IMR-90 (cell line): Measurements from ENCODE around the gene TSHZ1. TPM values are rescaled to one million over a fixed set of nuclear protein-coding genes. Genes with fewer than 3 reads are reported as not detected.

Experiments
- ATAC-seq: fragments of 200-7000 bp; cut with Tn5 transposase; 2 replicates; pipeline ENCODE4 v1.9.1; 2020; ENCODE audit warnings: low read depth, mild to moderate bottlenecking, moderate library complexity
- BruUV-seq: library from RNA; stranded (reverse); fragments of 400-500 nt; replicated peaks from 2 replicates; lab custom pipeline; 2021; lab: Mats Ljungman, UMichigan
- CTCF ChIA-PET: fragments of 300-600 bp; formaldehyde crosslinking; extraction: SDS; loops from one replicate; lab custom pipeline; 2021; ENCODE audit warnings: antibody characterized with exemption; lab: Yijun Ruan, JAX
- POLR2A ChIA-PET: fragments of 300-600 bp; sonication (Branson Sonifier 250); formaldehyde crosslinking; loops from one replicate; lab custom pipeline; 2022; ENCODE audit warnings: antibody characterized with exemption; ENCODE audit not compliant: unreplicated experiment; lab: Charles Lee
- DNase-seq: peaks from one replicate; pipeline ENCODE4 v3.0.0; 2013
- H2AFZ ChIP-seq: replicated peaks from 2 replicates; pipeline ENCODE3; 2013; ENCODE audit warnings: low read length, mild to moderate bottlenecking; ENCODE audit not compliant: poor library complexity
- H2AK5ac ChIP-seq: 2 replicates; pipeline ENCODE4 v1.6.1; 2013; ENCODE audit warnings: low read depth, low read length, inconsistent platforms
- H2AK9ac ChIP-seq: replicated peaks from 2 replicates; pipeline ENCODE3; 2013; ENCODE audit warnings: mild to moderate bottlenecking, low read depth, low read length, moderate library complexity; ENCODE audit not compliant: poor library complexity
- H2BK120ac ChIP-seq: 2 replicates; pipeline ENCODE4 v1.6.1; 2013; ENCODE audit warnings: low read depth, low read length, inconsistent platforms
- H2BK15ac ChIP-seq: 3 replicates; pipeline ENCODE4 v1.6.1; 2013; ENCODE audit warnings: low read depth, low read length, inconsistent platforms
- H2BK20ac ChIP-seq: 2 replicates; pipeline ENCODE4 v1.6.1; 2013; ENCODE audit warnings: low read depth, mild to moderate bottlenecking, inconsistent platforms, low read length, moderate library complexity
- H2BK5ac ChIP-seq: 2 replicates; pipeline ENCODE4 v1.6.1; 2013; ENCODE audit warnings: mild to moderate bottlenecking, low read depth, low read length, inconsistent platforms; ENCODE audit not compliant: poor library complexity, severe bottlenecking
- H3K14ac ChIP-seq: replicated peaks from 2 replicates; pipeline ENCODE4 v1.6.1; 2013; ENCODE audit warnings: low read depth, low read length, inconsistent platforms
- H3K18ac ChIP-seq: 2 replicates; pipeline ENCODE4 v1.6.1; 2013; ENCODE audit warnings: low read depth, low read length, control low read depth
- H3K23ac ChIP-seq: 2 replicates; pipeline ENCODE4 v1.6.1; 2013; ENCODE audit warnings: low read depth, low read length, inconsistent platforms
- H3K27ac ChIP-seq: 2 replicates; pipeline ENCODE4 v1.5.1; 2013; ENCODE audit warnings: mild to moderate bottlenecking, control low read depth, low read length; ENCODE audit not compliant: insufficient read depth
- H3K27me3 ChIP-seq: 2 replicates; pipeline ENCODE4 v1.6.1; 2013; ENCODE audit warnings: low read length; ENCODE audit not compliant: control insufficient read depth, insufficient read depth
- H3K36me3 ChIP-seq: 2 replicates; pipeline ENCODE4 v1.6.1; 2013; ENCODE audit warnings: low read length, mixed read lengths; ENCODE audit not compliant: control insufficient read depth, insufficient read depth
- H3K4ac ChIP-seq: 2 replicates; pipeline ENCODE4 v1.6.1; 2013; ENCODE audit warnings: low read depth, low read length, inconsistent platforms
- H3K4me1 ChIP-seq: 2 replicates; pipeline ENCODE4 v1.6.1; 2013; ENCODE audit warnings: low read length, mixed read lengths; ENCODE audit not compliant: control insufficient read depth, insufficient read depth
- H3K4me2 ChIP-seq: 2 replicates; pipeline ENCODE4 v1.6.1; 2013; ENCODE audit warnings: low read depth, mild to moderate bottlenecking, control low read depth, low read length, moderate library complexity
- H3K4me3 ChIP-seq: 2 replicates; pipeline ENCODE4 v1.5.1; 2013; ENCODE audit warnings: low read depth, mild to moderate bottlenecking, control low read depth, low read length, moderate library complexity; ENCODE audit not compliant: insufficient read depth
- H3K56ac ChIP-seq: 2 replicates; pipeline ENCODE4 v1.6.1; 2013; ENCODE audit warnings: low read length, inconsistent platforms; ENCODE audit not compliant: insufficient read depth; ENCODE audit errors: extremely low read depth
- H3K79me1 ChIP-seq, 2 experiments: 2 replicates each; pipeline ENCODE4 v1.6.1; 2013; ENCODE audit warnings: low read length in 2 of 2, inconsistent platforms in 1 of 2, low read depth in 1 of 2
- H3K9ac ChIP-seq: 2 replicates; pipeline ENCODE4 v1.6.1; 2013; ENCODE audit warnings: low read depth, low read length, control low read depth
- H3K9me1 ChIP-seq: 2 replicates; pipeline ENCODE4 v1.6.1; 2013; ENCODE audit warnings: low read length, inconsistent platforms; ENCODE audit not compliant: insufficient read depth
- H3K9me3 ChIP-seq: 2 replicates; pipeline ENCODE4 v1.6.1; 2013; ENCODE audit warnings: low read length; ENCODE audit not compliant: control insufficient read depth, insufficient read depth
- H4K20me1 ChIP-seq: 2 replicates; pipeline ENCODE4 v1.6.1; 2013; ENCODE audit warnings: low read length, inconsistent platforms; ENCODE audit not compliant: insufficient read depth
- H4K5ac ChIP-seq: 2 replicates; pipeline ENCODE4 v1.6.1; 2013; ENCODE audit warnings: mild to moderate bottlenecking, low read depth, low read length, control low read depth
- H4K8ac ChIP-seq, 2 experiments: 2 replicates each; pipeline ENCODE4 v1.6.1; 2013; ENCODE audit warnings: low read depth in 2 of 2, low read length in 2 of 2, control low read depth in 1 of 2, inconsistent platforms in 1 of 2
- H4K91ac ChIP-seq: 2 replicates; pipeline ENCODE4 v1.6.1; 2013; ENCODE audit warnings: low read depth, low read length, inconsistent platforms; ENCODE audit not compliant: insufficient read depth
- BHLHE40 ChIP-seq: fragments of 150-350 bp; IDR thresholded peaks from 2 replicates; pipeline ENCODE4 v1.6.1; 2016; ENCODE audit warnings: mild to moderate bottlenecking, low read depth, low read length
- FOS ChIP-seq: fragments of 150-350 bp; IDR thresholded peaks from 2 replicates; pipeline ENCODE4 v1.6.1; 2016; ENCODE audit warnings: low read depth, low read length
- MAFK ChIP-seq: IDR thresholded peaks from 2 replicates; pipeline ENCODE4 v1.6.1; 2012; ENCODE audit warnings: low read depth, low read length, improper control_type of control experiment
- WGBS, 2 experiments: methylation state at CpG; one replicate each; pipeline versions ENCODE4 v1.1.5 to v1.1.7; 2013; ENCODE audit warnings: missing lambda C conversion rate in 2 of 2; ENCODE audit not compliant: insufficient read length in 1 of 2; ENCODE audit errors: extremely low coverage in 2 of 2; 5-methylcytosine and 5-hydroxymethylcytosine counted together
- dilution Hi-C: fragments of 300-500 bp; cut with HindIII; formaldehyde crosslinking; loops from one replicate; pipeline ENCODE4 v1.14.3; 2018; ENCODE audit warnings: low sequenced_read_pairs; ENCODE audit not compliant: unreplicated experiment
- in situ Hi-C: fragments of 300-500 bp; cut with MboI; formaldehyde crosslinking; loops from 3 replicates; pipeline ENCODE4 v1.14.3; 2019; ENCODE audit warnings: low sequenced_read_pairs, inconsistent platforms, mixed read lengths
- intact Hi-C: fragments of 100-400 bp; cut with micrococcal nuclease; formaldehyde crosslinking; loops from 2 replicates; pipeline ENCODE4 v1.10.0; 2022
- polyA plus RNA-seq, 3 experiments: library from polyadenylated mRNA; depleted of rRNA; stranded (reverse); fragments of >200 nt; gene quantifications; 2 replicates each; pipeline ENCODE4 v1.2.3, GENCODE V29; 2012; ENCODE audit warnings: low replicate concordance in 1 of 3
- total RNA-seq: library from RNA; depleted of rRNA; stranded (reverse); fragments of >200 nt; gene quantifications from 2 replicates; pipeline ENCODE4 v1.2.3, GENCODE V29; 2012

Gene TSHZ1
- total and polyA plus RNA-seq, 2 of the 4 experiments (the other 2 are of a cell fraction), result 7.1 to 10.0 TPM

DNA sequence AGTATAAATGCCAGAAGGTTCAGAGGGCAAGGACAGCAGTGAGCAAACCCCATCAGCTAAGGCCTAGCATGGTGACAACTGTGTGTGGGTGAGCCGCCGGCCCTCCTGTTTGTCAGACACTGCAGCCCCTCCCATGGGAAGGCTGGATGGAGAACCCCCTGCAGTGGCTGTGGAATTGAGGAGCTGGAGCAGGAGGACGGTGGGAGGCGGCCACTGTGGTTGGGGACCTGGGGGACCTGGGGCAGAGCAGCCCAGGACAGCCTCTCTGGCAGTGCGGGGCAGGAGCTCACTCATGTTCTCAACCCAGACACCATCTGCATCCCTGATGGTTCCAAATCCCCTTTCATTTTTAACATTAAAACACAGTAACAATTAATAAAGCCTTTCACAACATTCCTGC is 68.8 kb downstream of the TSHZ1 start:
- Histone ChIP-seq H3K23ac (no peak overlapping the region), H2BK15ac (no peak overlapping the region), H2AFZ (no peak overlapping the region), H2AK9ac (no peak overlapping the region), H3K14ac (no peak overlapping the region), H3K79me1 (peaks cover 12 to 54% of the 10 kb centered on the region in 2 experiments), H3K27me3 (no peaks in the 10 kb centered on the region), H3K4me3 (no peak overlapping the region), H4K8ac (no peak overlapping the region), H2BK5ac (no peak overlapping the region), H2BK20ac (no peak overlapping the region), H3K36me3 (peaks cover 2% of the 10 kb centered on the region; the same call in 1 of the 2 replicates), H3K9me1 (peaks cover 15% of the 10 kb centered on the region), H3K4me1 (0 out of 2 replicates have a peak, but pooled peaks cover 1% of the 10 kb centered on the region), H3K18ac (no peak overlapping the region), H4K5ac (no peak overlapping the region), H4K91ac (no peak overlapping the region), H2AK5ac (no peak overlapping the region), H3K4me2 (no peak overlapping the region), H2BK120ac (no peak overlapping the region), H3K9ac (no peak overlapping the region), H3K4ac (no peak overlapping the region), H3K56ac (no peak overlapping the region), H3K9me3 (no peaks in the 10 kb centered on the region), H4K20me1 (no peaks in the 10 kb centered on the region; the same call in 1 of the 2 replicates), H3K27ac (no peak overlapping the region)
- in situ Hi-C loops (no loop called here), intact Hi-C loops (no loop called here), dilution Hi-C loops (no loop called here)
- no peak for ATAC-seq
- POLR2A ChIA-PET, result no interaction called here
- WGBS, 2 experiments, result 100% methylated on average over 2 of the region's 5 CpGs; no CpG with 5 or more reads in 1 of the 2 experiments
- no peak for DNase-seq
- CTCF ChIA-PET, result no interaction called here
- BruUV-seq, result no TSS peak
- TF ChIP-seq FOS, result no peak
- TF ChIP-seq MAFK, result no peak
- TF ChIP-seq BHLHE40, result no peak
